ENCODE data around the gene TMED10. TPM values are rescaled to one million over a fixed set of nuclear protein-coding genes. Genes with fewer than 3 reads are reported as not detected.

TMED10 gene
- polyA plus RNA-seq, 1 donor from 2014 or later: 146 TPM

- H3K27ac ChIP-seq (ENCODE audit: low read length): no peak overlapping the region
- H3K4me2 ChIP-seq (ENCODE audit: low read length): no peak overlapping the region
- no peaks in the 10 kb centered on the region for H4K20me1 ChIP-seq (ENCODE audit: insufficient read depth)
- H3K79me2 ChIP-seq (replicated peaks; ENCODE audit: insufficient read depth, low read length): no peaks in the 10 kb centered on the region
- H3K36me3 ChIP-seq (ENCODE audit: insufficient read depth, low read length): peaks cover 15% of the 10 kb centered on the region
- H3K4me3 ChIP-seq (ENCODE audit: low read length): no peak overlapping the region
- H3K9me2 ChIP-seq (ENCODE audit: insufficient read depth, low read length): no peaks in the 10 kb centered on the region
- no peaks in the 10 kb centered on the region for H3F3A ChIP-seq (ENCODE audit: insufficient read depth, low read length, poor library complexity, severe bottlenecking)
- H3K9ac ChIP-seq (ENCODE audit: low read length): no peak overlapping the region
- TF ChIP-seq RAD21 (conservative IDR thresholded peaks at IDR 0.05): no peak
- TF ChIP-seq POLR2AphosphoS5 (IDR thresholded peaks at IDR 0.05): no peak
- TF ChIP-seq MXI1 (conservative IDR thresholded peaks at IDR 0.05; ENCODE audit: poor library complexity, severe bottlenecking): no peak
- TF ChIP-seq EZH2 (IDR thresholded peaks at IDR 0.05; ENCODE audit: borderline replicate concordance, insufficient read depth, low read length, poor library complexity, severe bottlenecking): no peak
- TF ChIP-seq TAF1 (IDR thresholded peaks at IDR 0.05; ENCODE audit: low read depth): no peak
- TF ChIP-seq CTCF (IDR thresholded peaks at IDR 0.05; ENCODE audit: poor library complexity, severe bottlenecking): no peak
- TF ChIP-seq SMC3 (conservative IDR thresholded peaks at IDR 0.05; ENCODE audit: poor library complexity): no peak
- no peak for TF ChIP-seq REST (IDR thresholded peaks at IDR 0.05; ENCODE audit: borderline replicate concordance)
- no peak overlapping the region for H2AFZ ChIP-seq (ENCODE audit: low read depth, low read length)
- no peaks in the 10 kb centered on the region for H3K27me3 ChIP-seq (ENCODE audit: insufficient read depth, low read depth, low read length)
- H3K9me3 ChIP-seq (ENCODE audit: low read length): no peaks in the 10 kb centered on the region
Observed at GRCh38 chr14:75133597-75133996, 42.8 kb downstream of the TMED10 start.

GRCh38 chr14:75132382-75133086, 43.9 kb downstream of the TMED10 start:
- H3K27ac ChIP-seq (ENCODE audit: low read length): no peak overlapping the region
- no peak overlapping the region for H2AFZ ChIP-seq (ENCODE audit: low read depth, low read length)
- no peak overlapping the region for H3K4me2 ChIP-seq (ENCODE audit: low read length)
- no peak overlapping the region for H3K9ac ChIP-seq (ENCODE audit: low read length)
- no peaks in the 10 kb centered on the region for H3F3A ChIP-seq (ENCODE audit: insufficient read depth, low read length, poor library complexity, severe bottlenecking)
- H3K27me3 ChIP-seq (ENCODE audit: insufficient read depth, low read depth, low read length): no peaks in the 10 kb centered on the region
- no peaks in the 10 kb centered on the region for H3K9me3 ChIP-seq (ENCODE audit: low read length)
- no peaks in the 10 kb centered on the region for H4K20me1 ChIP-seq (ENCODE audit: insufficient read depth)
- H3K36me3 ChIP-seq (ENCODE audit: insufficient read depth, low read length): peaks cover 15% of the 10 kb centered on the region
- no peaks in the 10 kb centered on the region for H3K9me2 ChIP-seq (ENCODE audit: insufficient read depth, low read length)
- no peaks in the 10 kb centered on the region for H3K79me2 ChIP-seq (replicated peaks; ENCODE audit: insufficient read depth, low read length)
- no peak overlapping the region for H3K4me3 ChIP-seq (ENCODE audit: low read length)
- TF ChIP-seq POLR2AphosphoS5 (IDR thresholded peaks at IDR 0.05): no peak
- peak; percentile 98 for TF ChIP-seq SMC3 (conservative IDR thresholded peaks at IDR 0.05; ENCODE audit: poor library complexity)
- TF ChIP-seq TAF1 (IDR thresholded peaks at IDR 0.05; ENCODE audit: low read depth): no peak
- no peak for TF ChIP-seq EP300 (conservative IDR thresholded peaks at IDR 0.05; ENCODE audit: poor library complexity, severe bottlenecking)
- TF ChIP-seq REST (IDR thresholded peaks at IDR 0.05; ENCODE audit: borderline replicate concordance): no peak
- peak; percentile 94 for TF ChIP-seq RAD21 (conservative IDR thresholded peaks at IDR 0.05)
- peak; percentile 91 for TF ChIP-seq CTCF (IDR thresholded peaks at IDR 0.05; ENCODE audit: poor library complexity, severe bottlenecking)
- no peak for TF ChIP-seq EZH2 (IDR thresholded peaks at IDR 0.05; ENCODE audit: borderline replicate concordance, insufficient read depth, low read length, poor library complexity, severe bottlenecking)
- no peak for TF ChIP-seq MXI1 (conservative IDR thresholded peaks at IDR 0.05; ENCODE audit: poor library complexity, severe bottlenecking)
